ENCODE measurements around the gene HNRNPA3.

DNA sequence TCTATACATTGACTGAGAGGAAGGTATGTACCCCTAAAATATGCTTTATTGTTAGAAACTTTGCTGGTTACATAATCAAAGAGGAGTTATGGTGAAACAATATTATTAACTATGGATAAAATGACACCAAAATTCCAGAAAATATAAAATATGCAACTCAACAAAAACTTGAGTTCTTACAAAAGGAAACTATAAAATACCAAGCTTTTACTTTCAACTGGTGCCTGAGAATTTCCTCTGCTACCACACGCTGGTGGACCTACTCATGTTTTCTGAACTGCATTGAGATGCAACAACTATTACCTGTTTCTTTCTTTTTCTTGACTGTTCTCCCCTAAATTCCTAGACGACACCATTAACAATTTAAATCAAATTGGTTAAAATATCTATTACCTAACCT lies 60.2 kb downstream of the HNRNPA3 start:
- TF ChIP-seq, protein P1, sequence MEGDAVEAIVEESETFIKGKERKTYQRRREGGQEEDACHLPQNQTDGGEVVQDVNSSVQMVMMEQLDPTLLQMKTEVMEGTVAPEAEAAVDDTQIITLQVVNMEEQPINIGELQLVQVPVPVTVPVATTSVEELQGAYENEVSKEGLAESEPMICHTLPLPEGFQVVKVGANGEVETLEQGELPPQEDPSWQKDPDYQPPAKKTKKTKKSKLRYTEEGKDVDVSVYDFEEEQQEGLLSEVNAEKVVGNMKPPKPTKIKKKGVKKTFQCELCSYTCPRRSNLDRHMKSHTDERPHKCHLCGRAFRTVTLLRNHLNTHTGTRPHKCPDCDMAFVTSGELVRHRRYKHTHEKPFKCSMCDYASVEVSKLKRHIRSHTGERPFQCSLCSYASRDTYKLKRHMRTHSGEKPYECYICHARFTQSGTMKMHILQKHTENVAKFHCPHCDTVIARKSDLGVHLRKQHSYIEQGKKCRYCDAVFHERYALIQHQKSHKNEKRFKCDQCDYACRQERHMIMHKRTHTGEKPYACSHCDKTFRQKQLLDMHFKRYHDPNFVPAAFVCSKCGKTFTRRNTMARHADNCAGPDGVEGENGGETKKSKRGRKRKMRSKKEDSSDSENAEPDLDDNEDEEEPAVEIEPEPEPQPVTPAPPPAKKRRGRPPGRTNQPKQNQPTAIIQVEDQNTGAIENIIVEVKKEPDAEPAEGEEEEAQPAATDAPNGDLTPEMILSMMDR (IDR thresholded peaks at IDR 0.05; ENCODE audit: poor library complexity, severe bottlenecking) = no peak
- TF ChIP-seq, protein P2, sequence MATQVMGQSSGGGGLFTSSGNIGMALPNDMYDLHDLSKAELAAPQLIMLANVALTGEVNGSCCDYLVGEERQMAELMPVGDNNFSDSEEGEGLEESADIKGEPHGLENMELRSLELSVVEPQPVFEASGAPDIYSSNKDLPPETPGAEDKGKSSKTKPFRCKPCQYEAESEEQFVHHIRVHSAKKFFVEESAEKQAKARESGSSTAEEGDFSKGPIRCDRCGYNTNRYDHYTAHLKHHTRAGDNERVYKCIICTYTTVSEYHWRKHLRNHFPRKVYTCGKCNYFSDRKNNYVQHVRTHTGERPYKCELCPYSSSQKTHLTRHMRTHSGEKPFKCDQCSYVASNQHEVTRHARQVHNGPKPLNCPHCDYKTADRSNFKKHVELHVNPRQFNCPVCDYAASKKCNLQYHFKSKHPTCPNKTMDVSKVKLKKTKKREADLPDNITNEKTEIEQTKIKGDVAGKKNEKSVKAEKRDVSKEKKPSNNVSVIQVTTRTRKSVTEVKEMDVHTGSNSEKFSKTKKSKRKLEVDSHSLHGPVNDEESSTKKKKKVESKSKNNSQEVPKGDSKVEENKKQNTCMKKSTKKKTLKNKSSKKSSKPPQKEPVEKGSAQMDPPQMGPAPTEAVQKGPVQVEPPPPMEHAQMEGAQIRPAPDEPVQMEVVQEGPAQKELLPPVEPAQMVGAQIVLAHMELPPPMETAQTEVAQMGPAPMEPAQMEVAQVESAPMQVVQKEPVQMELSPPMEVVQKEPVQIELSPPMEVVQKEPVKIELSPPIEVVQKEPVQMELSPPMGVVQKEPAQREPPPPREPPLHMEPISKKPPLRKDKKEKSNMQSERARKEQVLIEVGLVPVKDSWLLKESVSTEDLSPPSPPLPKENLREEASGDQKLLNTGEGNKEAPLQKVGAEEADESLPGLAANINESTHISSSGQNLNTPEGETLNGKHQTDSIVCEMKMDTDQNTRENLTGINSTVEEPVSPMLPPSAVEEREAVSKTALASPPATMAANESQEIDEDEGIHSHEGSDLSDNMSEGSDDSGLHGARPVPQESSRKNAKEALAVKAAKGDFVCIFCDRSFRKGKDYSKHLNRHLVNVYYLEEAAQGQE (IDR thresholded peaks at IDR 0.05; ENCODE audit: borderline replicate concordance) = no peak
- TF ChIP-seq EZH2 (IDR thresholded peaks at IDR 0.05; ENCODE audit: borderline replicate concordance, insufficient read depth, low read length, poor library complexity, severe bottlenecking) (no peak), RAD21 (conservative IDR thresholded peaks at IDR 0.05) (no peak)
